NCI-H226 (cell line): ENCODE data around the gene NNT.
A peak's percentile ranks its signal among the peaks of the same experiment; 100 is the strongest.
"Not testable (repeated sequence)": the region's sequence is repeated elsewhere in the genome, so short reads cannot be mapped to it uniquely, and the experiment has no call there.

Experiments used
- DNase-seq: peaks from one replicate; pipeline ENCODE4 v3.0.0-alpha.2; 2015

NNT gene

GRCh38 chr5:43674536-43674935, 71.6 kb downstream of the NNT start:
- no peak for DNase-seq

DNA sequence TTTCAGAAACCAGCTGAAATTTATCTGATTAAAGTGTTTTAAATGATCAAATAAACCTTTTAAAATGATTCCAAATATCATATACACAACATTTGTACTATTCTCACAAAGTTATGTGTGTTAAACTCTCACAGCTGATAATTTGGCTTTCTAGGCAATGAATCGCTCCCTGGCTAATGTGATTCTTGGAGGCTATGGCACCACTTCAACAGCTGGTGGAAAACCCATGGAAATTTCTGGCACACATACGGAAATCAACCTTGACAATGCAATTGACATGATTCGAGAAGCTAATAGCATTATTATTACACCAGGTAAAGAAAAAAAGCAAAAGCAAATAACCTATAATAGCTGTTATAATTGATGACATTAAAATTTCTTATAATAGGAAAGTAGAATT, 72.4 kb downstream of the NNT start:
- DNase-seq, result no peak

- peak; percentile 21 for DNase-seq
Observed at GRCh38 chr5:43676083-43676840, 73.3 kb downstream of the NNT start.

GRCh38 chr5:43677253-43677652, 74.3 kb downstream of the NNT start:
- no peak for DNase-seq

GRCh38 chr5:43679214-43679613, 76.2 kb downstream of the NNT start:
- DNase-seq, result no peak

DNA sequence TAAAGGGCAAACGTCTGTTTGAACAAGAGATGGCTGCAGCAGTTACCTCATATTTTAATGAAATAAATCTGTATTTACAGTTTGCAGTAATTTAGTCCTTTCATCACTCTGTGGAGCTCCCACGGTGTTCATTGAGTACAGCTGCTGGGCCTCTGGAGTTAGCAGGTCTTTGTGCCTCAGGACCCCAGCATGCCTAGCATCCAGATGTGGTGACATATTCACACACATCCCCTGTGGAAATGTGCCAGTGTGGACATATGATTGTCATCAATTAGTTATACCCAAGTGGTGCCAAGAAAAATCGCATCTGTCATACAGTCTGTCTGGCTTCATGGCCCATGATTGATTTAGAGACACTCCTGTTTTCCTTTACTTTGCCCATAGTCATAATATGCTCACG, 77.3 kb downstream of the NNT start:
- no peak for DNase-seq

GRCh38 chr5:43683884-43684471, 81.0 kb downstream of the NNT start:
- no peak for DNase-seq

GRCh38 chr5:43685252-43685950, 82.4 kb downstream of the NNT start:
- no peak for DNase-seq

DNA sequence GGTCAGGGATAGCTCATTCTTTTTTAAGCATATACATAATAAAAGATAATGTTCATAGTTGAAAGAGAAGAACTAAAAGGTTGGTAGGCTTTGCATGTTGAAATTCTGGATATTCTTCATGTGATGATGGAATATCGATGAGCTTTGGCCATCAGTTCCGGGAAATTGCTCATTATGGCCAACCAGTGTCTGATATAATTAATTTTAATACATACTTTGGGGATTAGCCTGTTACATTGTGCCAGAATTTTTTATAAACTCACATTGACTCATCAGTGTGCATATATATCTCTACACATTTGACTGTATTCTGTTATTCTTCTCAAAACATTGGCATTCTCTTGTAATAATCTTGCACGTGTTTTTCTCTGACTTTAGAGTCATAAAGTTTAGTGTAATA, 84.3 kb downstream of the NNT start:
- DNase-seq, result no peak

- no peak for DNase-seq
Observed at GRCh38 chr5:43691275-43691674, 88.3 kb downstream of the NNT start.

DNA sequence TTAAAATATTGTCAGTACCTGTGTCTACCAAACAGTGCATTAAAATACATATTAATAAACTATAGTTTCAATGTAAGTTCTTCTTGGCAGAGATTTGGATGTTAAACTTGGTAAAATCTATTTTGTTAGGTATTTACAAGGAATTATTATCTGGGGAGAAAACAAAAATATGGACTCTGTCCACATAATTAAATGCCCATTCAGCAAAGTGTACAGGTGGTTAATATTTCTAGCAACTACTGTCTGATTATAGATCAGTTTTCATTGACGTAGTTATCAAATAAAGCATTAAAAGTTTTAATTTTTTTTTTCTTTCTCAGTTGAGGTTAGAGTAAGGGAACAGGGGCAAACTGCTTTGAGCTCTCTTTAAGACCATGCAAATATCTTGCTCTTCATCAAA, 88.9 kb downstream of the NNT start:
- DNase-seq, result no peak

- no peak for DNase-seq
Observed at GRCh38 chr5:43693411-43693810, 90.4 kb downstream of the NNT start.

DNA sequence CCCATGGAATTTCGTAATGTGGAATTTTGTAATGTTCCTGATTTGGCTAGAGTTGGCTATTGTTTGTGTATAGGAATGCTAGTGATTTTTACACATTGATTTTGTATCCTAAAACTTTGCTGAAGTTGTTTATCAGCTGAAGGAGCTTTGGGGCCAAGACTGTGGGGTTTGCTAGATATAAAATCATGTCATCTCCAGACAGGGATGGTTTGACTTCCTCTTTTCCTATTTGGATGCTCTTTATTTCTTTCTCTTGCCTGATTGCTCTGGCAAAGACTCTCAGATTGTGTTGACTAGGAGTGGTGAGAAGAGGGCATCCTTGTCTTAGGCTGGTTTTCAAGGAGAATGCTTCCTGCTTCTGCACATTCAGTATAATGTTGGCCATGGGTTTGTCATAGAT, 91.0 kb downstream of the NNT start:
- DNase-seq, result no peak

DNA sequence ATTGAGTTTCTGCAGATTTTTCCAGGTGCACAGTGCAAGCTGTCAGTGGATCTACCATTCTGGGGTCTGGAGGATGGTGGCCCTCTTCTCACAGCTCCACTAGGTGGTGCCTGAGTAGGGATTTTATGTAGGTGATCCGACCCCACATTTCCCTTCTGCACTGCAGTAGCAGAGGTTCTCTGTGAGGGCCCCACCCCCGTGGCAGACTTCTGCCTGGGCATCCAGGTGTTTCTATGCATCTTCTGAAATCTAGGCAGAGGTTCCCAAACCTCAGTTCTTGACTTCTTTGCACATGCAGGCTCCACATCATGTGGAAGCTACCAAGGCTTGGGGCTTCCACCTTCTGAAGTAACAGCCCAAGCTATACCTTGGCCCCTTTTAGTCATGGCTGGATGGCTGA, 93.5 kb downstream of the NNT start:
- DNase-seq, result not testable (repeated sequence)

DNA sequence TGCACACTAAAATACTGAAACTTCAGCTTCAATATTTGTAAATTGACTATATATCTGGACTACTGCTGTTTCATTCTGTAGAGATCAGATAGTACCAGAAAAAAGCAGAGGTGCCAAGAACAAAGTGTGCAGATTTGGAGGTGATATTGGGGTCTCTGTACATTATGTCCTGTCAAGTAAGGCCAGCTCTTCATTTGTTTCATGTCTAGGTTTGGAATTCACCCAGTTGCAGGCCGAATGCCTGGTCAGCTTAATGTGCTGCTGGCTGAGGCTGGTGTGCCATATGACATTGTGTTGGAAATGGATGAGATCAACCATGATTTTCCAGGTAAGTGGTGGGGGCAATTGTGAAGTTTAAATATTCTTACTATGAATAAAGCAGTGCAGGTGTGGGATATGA, 96.9 kb downstream of the NNT start:
- no peak for DNase-seq

GRCh38 chr5:43700601-43701000, 97.6 kb downstream of the NNT start:
- DNase-seq, result no peak

DNA sequence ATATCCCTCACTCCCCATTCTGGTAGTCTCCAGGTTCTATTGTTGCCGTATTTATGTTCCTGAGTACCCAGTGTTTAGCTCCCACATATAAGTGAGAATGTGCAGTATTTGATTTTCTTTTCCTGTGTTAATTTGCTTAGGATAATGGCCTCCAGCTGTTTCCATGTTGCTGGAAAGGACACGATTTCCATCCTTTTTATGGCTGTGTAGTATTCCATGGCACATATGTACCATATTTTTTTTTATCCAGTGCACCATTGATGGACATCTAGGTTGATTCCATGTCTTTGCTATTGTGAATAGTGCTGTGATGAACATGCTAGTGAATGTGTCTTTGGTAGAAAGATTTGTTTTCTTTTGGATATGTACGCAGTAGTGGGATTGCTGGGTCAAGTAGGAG, 98.2 kb downstream of the NNT start:
- no peak for DNase-seq

DNA sequence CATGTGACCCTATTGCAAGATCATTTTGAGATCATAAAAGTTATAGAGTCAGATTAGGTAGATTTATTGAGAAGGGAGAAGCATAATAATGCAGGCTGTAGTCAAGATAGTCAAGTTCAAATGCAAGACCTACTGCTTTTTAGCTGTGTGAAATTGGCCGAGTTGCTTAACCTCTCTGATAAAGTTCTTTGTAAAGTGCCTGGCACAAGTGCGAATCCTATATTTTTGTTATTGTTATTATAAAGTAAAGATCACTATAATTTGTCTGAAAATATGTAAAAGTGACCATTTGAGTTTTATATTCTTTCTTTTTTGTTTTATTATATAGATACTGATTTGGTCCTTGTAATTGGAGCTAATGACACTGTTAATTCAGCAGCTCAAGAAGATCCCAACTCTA, 99.3 kb downstream of the NNT start:
- no peak for DNase-seq

DNA sequence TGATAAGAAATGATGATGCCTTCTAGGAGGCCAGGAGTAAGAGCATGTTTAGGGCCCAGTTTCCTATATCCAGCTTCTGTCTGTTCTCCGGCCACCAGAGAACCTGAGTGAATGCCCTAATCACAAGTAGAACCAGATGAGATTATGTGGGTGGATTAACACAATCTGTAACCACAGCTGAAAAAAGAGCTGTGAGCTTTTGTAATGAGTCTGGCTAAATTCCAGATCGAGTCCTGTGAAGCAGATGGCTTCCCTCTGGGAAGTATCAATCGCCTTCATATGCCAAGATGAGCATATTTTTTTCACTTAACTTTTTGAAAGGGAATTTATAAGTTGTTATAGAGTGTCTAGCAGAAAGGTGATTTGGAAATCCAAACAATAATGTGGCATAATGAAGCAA, 99.8 kb downstream of the NNT start:
- DNase-seq, result no peak

- no peak for DNase-seq
Observed at GRCh38 chr5:43704243-43704642, 101.3 kb downstream of the NNT start.

DNA sequence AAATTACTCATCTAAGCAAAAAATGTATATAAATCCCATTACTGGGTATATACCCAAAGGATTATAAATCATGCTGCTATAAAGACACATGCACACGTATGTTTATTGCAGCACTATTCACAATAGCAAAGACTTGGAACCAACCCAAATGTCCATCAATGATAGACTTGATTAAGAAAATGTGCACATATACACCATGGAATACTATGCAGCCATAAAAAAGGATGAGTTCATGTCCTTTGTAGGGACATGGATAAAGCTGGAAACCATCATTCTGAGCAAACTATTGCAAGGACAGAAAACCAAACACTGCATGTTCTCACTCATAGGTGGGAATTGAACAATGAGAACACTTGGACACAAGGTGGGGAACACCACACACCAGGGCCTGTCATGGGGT, 103.6 kb downstream of the NNT start:
- DNase-seq, result not testable (repeated sequence)

DNA sequence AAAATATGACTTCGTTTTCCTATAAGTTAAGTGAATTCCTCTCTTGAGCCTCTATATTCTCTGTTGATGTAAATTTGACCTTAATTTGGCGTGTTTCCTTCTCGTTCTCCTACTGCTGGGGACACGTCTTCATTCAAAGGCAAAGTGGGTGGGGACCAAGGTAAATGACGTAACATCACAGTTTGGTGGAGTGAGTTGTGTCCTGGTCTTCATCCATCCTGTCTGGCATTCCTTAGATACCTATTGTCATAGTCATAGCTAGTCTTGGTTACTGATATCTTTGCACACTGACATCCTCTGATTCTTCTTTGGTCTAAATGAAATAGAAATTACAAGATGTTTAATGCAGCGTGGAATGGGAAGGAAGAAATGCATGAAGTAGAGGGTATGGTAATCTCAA, 108.5 kb downstream of the NNT start:
- peak; percentile 81 for DNase-seq

- no peak for DNase-seq
Observed at GRCh38 chr5:43712081-43712480, 109.1 kb downstream of the NNT start.

DNA sequence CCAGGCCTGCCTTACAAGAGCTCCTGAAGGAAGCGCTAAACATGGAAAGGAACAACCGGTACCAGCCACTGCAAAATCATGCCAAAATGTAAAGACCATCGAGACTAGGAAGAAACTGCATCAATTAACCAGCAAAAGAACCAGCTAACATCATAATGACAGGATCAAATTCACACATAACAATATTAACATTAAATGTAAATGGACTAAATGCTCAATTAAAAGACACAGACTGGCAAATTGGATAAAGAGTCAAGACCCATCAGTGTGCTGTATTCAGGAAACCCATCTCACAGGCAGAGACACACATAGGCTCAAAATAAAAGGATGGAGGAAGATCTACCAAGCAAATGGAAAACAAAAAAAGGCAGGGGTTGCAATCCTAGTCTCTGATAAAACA, 116.8 kb downstream of the NNT start:
- not testable (repeated sequence) for DNase-seq
